Endothelial cell of umbilical vein (primary cell): ENCODE data around the gene CLIP1. TPM values are rescaled to one million over a fixed set of nuclear protein-coding genes. Genes with fewer than 3 reads are reported as not detected.

Experiments
- BruUV-seq: library from RNA; stranded (reverse); fragments of 400-500 nt; replicated peaks from 2 replicates; lab custom pipeline; 2021; lab: Mats Ljungman, UMichigan
- CTCF ChIA-PET: fragments of 300-600, 350-600 bp; sonication (Branson Sonifier 250); formaldehyde crosslinking; loops from one replicate; lab custom pipeline; 2021; ENCODE audit warnings: antibody characterized with exemption, inconsistent platforms; lab: Charles Lee
- POLR2A ChIA-PET: fragments of 300-600, 350-600 bp; sonication (Branson Sonifier 250); formaldehyde crosslinking; loops from one replicate; lab custom pipeline; 2021; ENCODE audit warnings: antibody characterized with exemption, inconsistent platforms; lab: Charles Lee
- DNase-seq: peaks from one replicate; pipeline ENCODE4 v3.0.0-alpha.2; 2011; ENCODE audit warnings: low read depth, low spot score
- FAIRE-seq: peaks from 2 replicates; lab custom pipeline; 2011; peaks lifted over from hg19 to GRCh38; lab: Jason Lieb, UNC
- H2AFZ ChIP-seq: 2 replicates; pipeline ENCODE4 v1.6.0; 2012; ENCODE audit warnings: low read depth, low read length, control low read depth, inconsistent platforms
- H3K27ac ChIP-seq: 2 replicates; pipeline ENCODE4 v1.5.1; 2011; ENCODE audit warnings: low read depth, mild to moderate bottlenecking, control low read depth, low read length, moderate library complexity; ENCODE audit not compliant: insufficient read depth
- H3K27me3 ChIP-seq, 2 experiments: 2 replicates each; pipeline versions ENCODE4 v1.6.0 to v1.6.1; 2011; ENCODE audit warnings: low read length in 2 of 2, mixed read lengths in 1 of 2; ENCODE audit not compliant: control insufficient read depth in 2 of 2, insufficient read depth in 2 of 2
- H3K36me3 ChIP-seq, 2 experiments: 2 replicates in 1 of 2; 3 replicates in 1 of 2; pipeline ENCODE4 v1.5.1; 2011; ENCODE audit warnings: low read length in 2 of 2, mild to moderate bottlenecking in 1 of 2, moderate library complexity in 1 of 2; ENCODE audit not compliant: control insufficient read depth in 2 of 2, insufficient read depth in 2 of 2; ENCODE audit errors: extremely low read depth in 1 of 2
- H3K4me1 ChIP-seq: 3 replicates; pipeline ENCODE4 v1.5.1; 2011; ENCODE audit warnings: mild to moderate bottlenecking, low read length; ENCODE audit not compliant: control insufficient read depth, insufficient read depth; ENCODE audit errors: extremely low read depth
- H3K4me2 ChIP-seq: 2 replicates; pipeline ENCODE4 v1.6.1; 2011; ENCODE audit warnings: low read length, control low read depth, mixed read lengths; ENCODE audit not compliant: insufficient read depth
- H3K4me3 ChIP-seq, 3 experiments: fragments of 200-600 bp in 1 of 3; sonication (generic), shearing (Covaris generic) in 1 of 3; replicated peaks in 1 of 3; 2 replicates each; pipeline ENCODE4 v1.5.1; 2011 to 2016; ENCODE audit warnings: control low read depth in 3 of 3, low read length in 3 of 3, mild to moderate bottlenecking in 2 of 3, inconsistent platforms in 1 of 3, low read depth in 1 of 3, moderate library complexity in 1 of 3; ENCODE audit not compliant: insufficient read depth in 1 of 3
- H3K79me2 ChIP-seq: 2 replicates; pipeline ENCODE4 v1.6.0; 2012; ENCODE audit warnings: low read length, inconsistent platforms; ENCODE audit not compliant: control insufficient read depth, insufficient read depth
- H3K9ac ChIP-seq: replicated peaks from 2 replicates; pipeline ENCODE3; 2011; ENCODE audit warnings: low read length, control low read depth; ENCODE audit not compliant: insufficient read depth; ENCODE audit errors: extremely low read depth
- H3K9me1 ChIP-seq: replicated peaks from 3 replicates; pipeline ENCODE4 v1.6.0; 2011; ENCODE audit warnings: mild to moderate bottlenecking, low read length; ENCODE audit not compliant: control insufficient read depth, insufficient read depth; ENCODE audit errors: extremely low read depth
- H3K9me3 ChIP-seq: replicated peaks from 2 replicates; pipeline ENCODE4 v1.5.1; 2012; ENCODE audit warnings: low read length, inconsistent platforms; ENCODE audit not compliant: control insufficient read depth, insufficient read depth
- H4K20me1 ChIP-seq: replicated peaks from 2 replicates; pipeline ENCODE3; 2011; ENCODE audit warnings: mild to moderate bottlenecking, low read length; ENCODE audit not compliant: control insufficient read depth, insufficient read depth; ENCODE audit errors: extremely low read depth
- EZH2 ChIP-seq: IDR thresholded peaks from 2 replicates; pipeline ENCODE4 v1.6.1; 2012; ENCODE audit warnings: borderline replicate concordance, low read depth, mild to moderate bottlenecking, moderate library complexity, low read length, inconsistent platforms; ENCODE audit not compliant: severe bottlenecking
- FOS ChIP-seq: IDR thresholded peaks from 2 replicates; pipeline ENCODE4 v1.6.1; 2011; ENCODE audit warnings: mild to moderate bottlenecking, low read length, moderate library complexity, borderline replicate concordance; ENCODE audit not compliant: insufficient read depth
- GATA2 ChIP-seq: IDR thresholded peaks from 2 replicates; pipeline ENCODE4 v1.7.0; 2011; ENCODE audit warnings: low read depth, mild to moderate bottlenecking, moderate library complexity, mixed read lengths, low read length; ENCODE audit not compliant: insufficient read length, insufficient read depth
- JUN ChIP-seq: IDR thresholded peaks from 2 replicates; pipeline ENCODE4 v1.6.1; 2011; ENCODE audit warnings: borderline replicate concordance, low read depth; ENCODE audit not compliant: insufficient read length, insufficient read depth
- MYC ChIP-seq: IDR thresholded peaks from one replicate; pipeline ENCODE4 v1.6.1; 2011; ENCODE audit warnings: mild to moderate bottlenecking, low read depth, low read length
- POLR2A ChIP-seq: IDR thresholded peaks from 2 replicates; pipeline ENCODE4 v1.6.1; 2012; ENCODE audit warnings: low read depth, mild to moderate bottlenecking, control low read depth, low read length
- POLR2AphosphoS5 ChIP-seq: IDR thresholded peaks from 2 replicates; pipeline ENCODE4 v1.6.1; 2012; ENCODE audit warnings: low read depth, mild to moderate bottlenecking, control low read depth, low read length, moderate library complexity; ENCODE audit not compliant: insufficient read depth
- dilution Hi-C: fragments of 300-500 bp; cut with MboI; formaldehyde crosslinking; loops from one replicate; pipeline ENCODE4 v1.15.0; 2019; ENCODE audit warnings: low sequenced_read_pairs; ENCODE audit not compliant: extremely low pct_ligation_motif_present
- intact Hi-C: fragments of 100-400 bp; cut with micrococcal nuclease; formaldehyde crosslinking; loops from one replicate; pipeline ENCODE4 v1.10.0; 2022
- polyA plus RNA-seq, 4 experiments: library from polyadenylated mRNA; depleted of rRNA in 3 of 4; stranded (reverse) in 3 of 4; unstranded in 1 of 4; fragments of >200 nt; gene quantifications; 2 replicates each; pipeline versions ENCODE4 v1.2.1 to v1.2.3, GENCODE V29; 2011 to 2012; ENCODE audit warnings: missing spikeins in 1 of 4
- total RNA-seq: library from RNA; stranded (reverse); gene quantifications from 2 replicates; pipeline ENCODE4 v1.2.3, GENCODE V29; 2021
- TF ChIP-seq, protein P1 (sequence below): IDR thresholded peaks from 2 replicates; pipeline ENCODE4 v1.6.1; 2011; ENCODE audit not compliant: insufficient read depth, insufficient read length
- TF ChIP-seq, protein P2 (sequence below), 2 donors: IDR thresholded peaks; 1 replicate in 1 of 2; 2 replicates in 1 of 2; pipeline ENCODE4 v1.5.1; 2011; ENCODE audit warnings: low read length in 2 of 2, mild to moderate bottlenecking in 2 of 2, moderate library complexity in 2 of 2, control low read depth in 1 of 2, inconsistent platforms in 1 of 2, low read depth in 1 of 2; ENCODE audit not compliant: insufficient read depth in 1 of 2; ENCODE audit errors: extremely low read depth in 1 of 2

CLIP1 gene
- total and polyA plus RNA-seq, 2 donors (not counting 3 experiments of a cell fraction or from before 2014, with no cell fraction given), result 56.5 to 84.3 TPM

DNA sequence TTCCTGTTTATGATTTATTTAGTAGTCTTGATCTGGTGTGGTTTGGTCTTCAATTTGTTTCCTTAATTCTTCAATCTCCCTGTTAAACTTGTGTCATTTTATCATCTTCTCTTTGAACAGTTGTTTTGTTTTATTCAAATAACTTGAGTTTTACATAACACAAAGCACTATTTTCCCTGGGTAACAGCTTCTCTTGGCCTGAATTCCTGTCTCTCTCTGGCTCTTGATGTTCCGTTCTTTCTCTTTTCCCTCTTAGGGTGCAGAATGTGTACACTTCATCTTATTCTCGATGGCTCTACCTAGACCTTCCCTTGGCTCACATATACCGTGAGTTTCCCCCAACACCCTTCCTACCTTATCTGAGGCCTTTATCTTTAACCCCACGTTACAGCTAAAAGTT, 119.4 kb downstream of the CLIP1 start:
- H4K20me1 ChIP-seq, result no peaks in the 10 kb centered on the region
- no peak overlapping the region for H2AFZ ChIP-seq
- BruUV-seq, result no TSS peak
- no peak overlapping the region for H3K9ac ChIP-seq
- intact Hi-C loops (no loop called here), dilution Hi-C loops (no loop called here)
- no peaks in the 10 kb centered on the region for H3K79me2 ChIP-seq
- TF ChIP-seq GATA2, result no peak
- TF ChIP-seq, protein P1, sequence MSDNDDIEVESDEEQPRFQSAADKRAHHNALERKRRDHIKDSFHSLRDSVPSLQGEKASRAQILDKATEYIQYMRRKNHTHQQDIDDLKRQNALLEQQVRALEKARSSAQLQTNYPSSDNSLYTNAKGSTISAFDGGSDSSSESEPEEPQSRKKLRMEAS, result no peak
- TF ChIP-seq MYC, result no peak
- no peak for TF ChIP-seq POLR2AphosphoS5
- no peak for TF ChIP-seq EZH2
- TF ChIP-seq FOS, result no peak
- no peak for TF ChIP-seq POLR2A
- TF ChIP-seq, protein P2, sequence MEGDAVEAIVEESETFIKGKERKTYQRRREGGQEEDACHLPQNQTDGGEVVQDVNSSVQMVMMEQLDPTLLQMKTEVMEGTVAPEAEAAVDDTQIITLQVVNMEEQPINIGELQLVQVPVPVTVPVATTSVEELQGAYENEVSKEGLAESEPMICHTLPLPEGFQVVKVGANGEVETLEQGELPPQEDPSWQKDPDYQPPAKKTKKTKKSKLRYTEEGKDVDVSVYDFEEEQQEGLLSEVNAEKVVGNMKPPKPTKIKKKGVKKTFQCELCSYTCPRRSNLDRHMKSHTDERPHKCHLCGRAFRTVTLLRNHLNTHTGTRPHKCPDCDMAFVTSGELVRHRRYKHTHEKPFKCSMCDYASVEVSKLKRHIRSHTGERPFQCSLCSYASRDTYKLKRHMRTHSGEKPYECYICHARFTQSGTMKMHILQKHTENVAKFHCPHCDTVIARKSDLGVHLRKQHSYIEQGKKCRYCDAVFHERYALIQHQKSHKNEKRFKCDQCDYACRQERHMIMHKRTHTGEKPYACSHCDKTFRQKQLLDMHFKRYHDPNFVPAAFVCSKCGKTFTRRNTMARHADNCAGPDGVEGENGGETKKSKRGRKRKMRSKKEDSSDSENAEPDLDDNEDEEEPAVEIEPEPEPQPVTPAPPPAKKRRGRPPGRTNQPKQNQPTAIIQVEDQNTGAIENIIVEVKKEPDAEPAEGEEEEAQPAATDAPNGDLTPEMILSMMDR (IDR thresholded peaks at IDR 0.05; ENCODE audit: extremely low read depth in 1 of 2, insufficient read depth in 1 of 2, low read depth in 1 of 2, low read length in 2 of 2), result no peak
- no peak for TF ChIP-seq JUN
- H3K27me3 ChIP-seq, result no peaks in the 10 kb centered on the region
- H3K4me1 ChIP-seq, result no peaks in the 10 kb centered on the region
- CTCF ChIA-PET, result no interaction called here
- FAIRE-seq (no peak), DNase-seq (no peak)
- H3K9me3 ChIP-seq, result no peaks in the 10 kb centered on the region
- no peak overlapping the region for H3K4me3 ChIP-seq
- peaks cover 3 to 19% of the 10 kb centered on the region in 2 experiments for H3K36me3 ChIP-seq
- no peak overlapping the region for H3K27ac ChIP-seq
- POLR2A ChIA-PET, result no interaction called here
- H3K4me2 ChIP-seq, result no peak overlapping the region
- H3K9me1 ChIP-seq, result no peaks in the 10 kb centered on the region
